Stomach (tissue), 9 donors: ENCODE data around the gene HDAC10. TPM values are rescaled to one million over a fixed set of nuclear protein-coding genes. Genes with fewer than 3 reads are reported as not detected.

ENCODE experiments used
- DNase-seq, 2 donors: peaks; one replicate each; pipeline versions ENCODE4 v3.0.0 to v3.0.0-alpha.2; 2013 to 2019
- H3K27ac ChIP-seq, 5 donors: fragments of 200-600 bp in 4 of 5; sonication (generic) in 4 of 5; one replicate each; pipeline ENCODE4 v1.5.1; 2013 to 2019; ENCODE audit warnings: mild to moderate bottlenecking in 1 of 5, moderate library complexity in 1 of 5
- H3K27me3 ChIP-seq, 3 donors: fragments of 200-600 bp; sonication (generic); one replicate each; pipeline ENCODE4 v1.5.1; 2017 to 2019; ENCODE audit warnings: mixed run types in 1 of 3
- H3K36me3 ChIP-seq, 4 donors: fragments of 200-600 bp; sonication (generic); 1 replicate in 3 of 4; 2 replicates in 1 of 4; pipeline ENCODE4 v1.5.1; 2016 to 2019
- H3K4me1 ChIP-seq, 4 donors: fragments of 200-600 bp; sonication (generic); one replicate each; pipeline ENCODE4 v1.5.1; 2016 to 2019
- H3K4me3 ChIP-seq, 4 donors: fragments of 200-600 bp; sonication (generic) in 3 of 4; one replicate each; pipeline ENCODE4 v1.5.1; 2016 to 2019; ENCODE audit warnings: mild to moderate bottlenecking in 1 of 4
- H3K9me3 ChIP-seq, 4 donors: fragments of 200-600 bp; sonication (generic); one replicate each; pipeline ENCODE4 v1.5.1; 2016 to 2019
- EP300 ChIP-seq: sonication (generic); formaldehyde crosslinking; IDR thresholded peaks from one replicate; pipeline ENCODE4 v1.6.1; 2017; ENCODE audit warnings: antibody characterized with exemption
- POLR2A ChIP-seq, 4 donors: fragments of 450-650 bp; IDR thresholded peaks; one replicate each; pipeline ENCODE4 v1.6.1; 2016; ENCODE audit warnings: antibody characterized with exemption in 4 of 4, control low read depth in 2 of 4, mild to moderate bottlenecking in 1 of 4, moderate library complexity in 1 of 4
- POLR2AphosphoS5 ChIP-seq, 3 donors: sonication (generic); formaldehyde crosslinking; IDR thresholded peaks; one replicate each; pipeline ENCODE4 v1.6.1; 2016; ENCODE audit warnings: antibody characterized with exemption in 3 of 3
- WGBS, 5 donors: extraction: QIAGEN DNeasy Blood & Tissue Kit in 3 of 5; methylation state at CpG; one replicate each; pipeline versions ENCODE4 v1.1.5 to v1.1.7; 2013 to 2018; 5-methylcytosine and 5-hydroxymethylcytosine counted together
- intact Hi-C: fragments of 100-400 bp; cut with DNase I; formaldehyde crosslinking; loops from one replicate; pipeline ENCODE4 v1.15.1; 2023; ENCODE audit warnings: low total_unique reads
- polyA plus RNA-seq, 3 donors: library from polyadenylated mRNA; stranded (reverse); fragments of 200-250 nt; gene quantifications; one replicate each; pipeline ENCODE4 v1.2.3, GENCODE V29; 2013
- total RNA-seq, 5 donors: library from RNA; depleted of rRNA; stranded (reverse); fragments of >200 nt; gene quantifications; one replicate each; pipeline versions ENCODE4 v1.1.0 to v1.2.3, GENCODE V29; 2014 to 2016
- TF ChIP-seq, protein P1 (sequence below), 7 experiments: fragments of 450-650 bp in 4 of 7; fragments of 200-600 bp in 3 of 7; sonication (generic) in 3 of 7; IDR thresholded peaks; one replicate each; pipeline ENCODE4 v1.5.1; 2016 to 2019; ENCODE audit warnings: antibody characterized with exemption in 7 of 7, control low read depth in 2 of 7, mild to moderate bottlenecking in 1 of 7
- donor health status: healthy with polysubstance abuse.
- donor health status: Bipolar disorder and iron deficiency.
- donor health status: healthy.

Gene HDAC10
- total and polyA plus RNA-seq, 8 donors: 15.4 to 156 (median 41.8) TPM

DNA sequence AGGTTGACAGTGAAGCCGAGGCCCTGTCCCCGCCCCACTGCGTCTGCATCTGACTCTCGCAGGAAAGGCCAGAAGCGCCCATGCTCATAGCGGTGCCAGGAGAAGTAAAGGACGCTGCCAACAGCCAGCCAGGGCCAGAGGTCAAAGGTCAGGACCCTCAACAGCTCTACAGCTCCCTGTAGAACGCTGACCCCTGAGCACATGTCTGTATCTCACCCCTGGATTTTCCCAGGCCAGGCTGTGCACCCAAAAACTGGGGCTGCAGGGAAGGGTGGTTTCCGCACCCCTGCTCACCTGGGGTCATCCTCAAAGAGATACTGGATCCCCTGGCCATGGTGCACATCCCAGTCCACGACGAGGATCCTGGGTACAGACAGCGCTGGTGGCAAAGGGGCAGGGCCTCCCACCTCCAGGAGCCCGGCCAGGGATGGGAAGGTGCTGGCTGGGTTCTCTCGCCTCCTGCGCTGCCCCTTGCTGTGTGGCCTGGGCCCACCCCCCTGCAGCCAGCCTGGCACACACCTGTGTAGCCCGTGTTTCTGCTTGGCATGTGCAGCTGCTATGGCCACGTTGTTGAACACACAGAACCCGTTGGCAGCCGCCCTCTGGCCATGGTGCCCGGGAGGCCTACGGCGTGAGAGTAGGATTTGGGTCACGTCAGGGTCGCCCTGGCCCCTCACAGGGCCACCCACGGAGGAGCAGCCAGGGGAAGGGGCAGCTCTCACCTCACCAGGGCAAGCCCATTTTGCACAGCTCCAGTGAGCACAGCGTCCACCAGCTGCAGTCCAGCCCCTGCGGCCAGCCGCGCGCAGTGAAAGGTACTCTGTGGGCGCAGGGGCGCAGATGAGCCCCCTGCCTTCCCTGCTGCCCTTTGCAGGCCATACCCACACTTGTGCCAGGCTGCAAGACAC lies 1.5 kb downstream of the HDAC10 start:
- DNase-seq: no peak
- 83 to 88% (median 87%) methylated on average over 21 to 32 of the region's 32 CpGs for WGBS, 5 donors
- Histone ChIP-seq H3K4me3 (peak overlapping the region in 3 of 4 donors; percentile 62 to 78 (median 66)), H3K9me3 (no peaks in the 10 kb centered on the region), H3K36me3 (peaks cover 11 to 24% (median 17%) of the 10 kb centered on the region in 4 donors), H3K4me1 (peaks cover 39 to 72% (median 68%) of the 10 kb centered on the region in 4 donors), H3K27ac (no peak overlapping the region), H3K27me3 (no peaks in the 10 kb centered on the region)
- TF ChIP-seq POLR2AphosphoS5 (IDR thresholded peaks at IDR 0.05) (no peak), EP300 (no peak), POLR2A (IDR thresholded peaks at IDR 0.05) (no peak)
- TF ChIP-seq, protein P1, sequence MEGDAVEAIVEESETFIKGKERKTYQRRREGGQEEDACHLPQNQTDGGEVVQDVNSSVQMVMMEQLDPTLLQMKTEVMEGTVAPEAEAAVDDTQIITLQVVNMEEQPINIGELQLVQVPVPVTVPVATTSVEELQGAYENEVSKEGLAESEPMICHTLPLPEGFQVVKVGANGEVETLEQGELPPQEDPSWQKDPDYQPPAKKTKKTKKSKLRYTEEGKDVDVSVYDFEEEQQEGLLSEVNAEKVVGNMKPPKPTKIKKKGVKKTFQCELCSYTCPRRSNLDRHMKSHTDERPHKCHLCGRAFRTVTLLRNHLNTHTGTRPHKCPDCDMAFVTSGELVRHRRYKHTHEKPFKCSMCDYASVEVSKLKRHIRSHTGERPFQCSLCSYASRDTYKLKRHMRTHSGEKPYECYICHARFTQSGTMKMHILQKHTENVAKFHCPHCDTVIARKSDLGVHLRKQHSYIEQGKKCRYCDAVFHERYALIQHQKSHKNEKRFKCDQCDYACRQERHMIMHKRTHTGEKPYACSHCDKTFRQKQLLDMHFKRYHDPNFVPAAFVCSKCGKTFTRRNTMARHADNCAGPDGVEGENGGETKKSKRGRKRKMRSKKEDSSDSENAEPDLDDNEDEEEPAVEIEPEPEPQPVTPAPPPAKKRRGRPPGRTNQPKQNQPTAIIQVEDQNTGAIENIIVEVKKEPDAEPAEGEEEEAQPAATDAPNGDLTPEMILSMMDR (IDR thresholded peaks at IDR 0.05): no peak
- intact Hi-C loops: loop anchor here (10.0 kb wide), 1 partner anchor 255 kb away; the partner anchor contains the start of genes LMF2 and NCAPH2

- H3K9me3 ChIP-seq: no peaks in the 10 kb centered on the region
- TF ChIP-seq EP300 (no peak), POLR2A (IDR thresholded peaks at IDR 0.05) (no peak)
- no peak overlapping the region for H3K4me3 ChIP-seq
- no peak for DNase-seq
- intact Hi-C loops: no loop called here
- 80 to 89% (median 85%) methylated on average over 14 to 29 of the region's 29 CpGs for WGBS, 5 donors
- no peaks in the 10 kb centered on the region for H3K27me3 ChIP-seq
- peaks cover 46 to 81% (median 79%) of the 10 kb centered on the region in 4 donors for H3K4me1 ChIP-seq
- H3K27ac ChIP-seq: peak overlapping the region in 1 of 5 donors; percentile 27
- H3K36me3 ChIP-seq: peaks cover 11 to 24% (median 17%) of the 10 kb centered on the region in 4 donors
Measured at GRCh38 chr22:50248196-50249081, 2.6 kb downstream of the HDAC10 start.

DNA sequence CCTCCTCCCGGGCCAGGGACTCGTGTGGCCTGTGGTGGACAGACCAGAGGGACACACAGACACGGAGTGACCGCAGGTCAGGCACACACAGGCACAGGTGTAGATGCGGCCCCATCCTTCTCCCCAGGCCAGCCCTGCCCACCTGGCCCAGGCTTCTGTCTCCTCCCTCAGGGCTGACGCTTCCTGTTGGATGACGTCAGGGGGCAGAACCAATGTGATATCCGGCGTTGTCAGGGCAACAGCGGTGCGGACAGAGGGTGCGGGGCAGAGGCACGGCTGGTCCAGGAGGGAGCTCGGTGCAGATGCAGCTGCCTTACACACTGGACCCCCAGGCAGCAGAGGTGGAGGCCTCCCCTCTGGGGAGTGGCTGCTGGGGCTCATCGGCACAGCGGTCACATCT lies 3.3 kb downstream of the HDAC10 start:
- DNase-seq: peak; percentile 78 to 91
- H3K4me3 ChIP-seq: no peak overlapping the region
- H3K27ac ChIP-seq: peak overlapping the region in 3 of 5 donors; percentile 27 to 49 (median 29)
- H3K9me3 ChIP-seq: no peaks in the 10 kb centered on the region
- intact Hi-C loops: no loop called here
- H3K36me3 ChIP-seq: peaks cover 11 to 24% (median 17%) of the 10 kb centered on the region in 4 donors
- no peak for TF ChIP-seq EP300
- TF ChIP-seq POLR2AphosphoS5 (IDR thresholded peaks at IDR 0.05): peak in 1 of 3 donors; percentile 44
- peaks cover 53 to 88% (median 86%) of the 10 kb centered on the region in 4 donors for H3K4me1 ChIP-seq
- WGBS, 5 donors: 20 to 38% (median 29%) methylated on average over 9 to 16 of the region's 16 CpGs; no CpG with 5 or more reads in 1 of the 5 donors
- no peaks in the 10 kb centered on the region for H3K27me3 ChIP-seq

DNA sequence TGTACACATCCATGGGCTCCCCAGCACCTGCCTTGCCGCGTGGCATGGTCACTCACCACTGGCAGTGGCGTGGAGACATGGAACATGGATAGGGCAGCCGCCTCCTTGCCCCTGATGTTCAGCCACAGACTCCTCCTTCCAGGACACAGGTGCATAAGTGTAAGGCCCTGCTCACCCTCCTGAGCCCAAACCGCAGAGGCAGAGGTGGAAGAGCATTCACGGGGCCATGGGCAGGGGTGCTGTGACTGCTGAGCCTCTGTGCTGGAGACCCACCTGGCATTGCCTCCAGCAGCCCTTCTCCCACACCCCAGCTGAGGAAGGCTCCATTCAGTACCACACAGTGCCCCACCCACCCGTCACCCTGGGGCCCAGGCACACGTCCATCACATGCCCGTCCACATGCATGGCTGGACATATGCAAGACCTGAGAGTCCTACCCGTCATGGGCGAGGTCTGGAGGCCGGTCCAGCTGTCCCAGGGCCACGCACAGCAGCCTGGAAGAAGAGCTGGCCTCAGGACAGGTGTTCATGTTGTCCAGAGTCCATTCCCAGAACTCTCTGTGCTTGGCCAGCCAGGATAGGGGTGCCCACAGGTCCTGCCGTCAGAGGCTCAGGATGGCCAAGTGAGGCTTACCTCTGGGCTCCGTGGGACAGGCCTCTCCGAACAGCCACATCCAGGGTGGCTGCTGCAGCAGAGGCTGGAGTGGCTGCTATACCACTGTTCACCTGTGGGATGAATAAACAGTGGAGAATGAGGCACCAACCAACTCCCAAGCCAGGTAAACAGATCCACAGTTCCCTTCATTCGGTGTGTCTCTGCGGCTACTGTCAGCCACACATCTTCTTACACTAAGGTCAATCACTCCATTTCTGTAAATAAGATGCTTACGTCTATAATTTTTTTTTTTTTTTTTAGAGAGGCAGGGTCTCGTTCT lies 4.6 kb downstream of the HDAC10 start:
- intact Hi-C loops: no loop called here
- Histone ChIP-seq H3K27ac (peak overlapping the region in 2 of 5 donors; percentile 93 to 97), H3K4me1 (peaks cover 59 to 91% (median 90%) of the 10 kb centered on the region in 4 donors)

More for the DNA sequence above, 4.6 kb downstream of the HDAC10 start:
- 80 to 83% (median 82%) methylated on average over 16 to 20 of the region's 20 CpGs for WGBS, 5 donors
- Histone ChIP-seq H3K9me3 (no peaks in the 10 kb centered on the region), H3K36me3 (peaks cover 11 to 24% (median 17%) of the 10 kb centered on the region in 4 donors), H3K27me3 (no peaks in the 10 kb centered on the region), H3K4me3 (peak overlapping the region in 2 of 4 donors; percentile 96 to 97)
- DNase-seq: no peak
- TF ChIP-seq EP300: no peak
- TF ChIP-seq, protein P1 (IDR thresholded peaks at IDR 0.05): no peak
- TF ChIP-seq POLR2A (IDR thresholded peaks at IDR 0.05): no peak
- no peak for TF ChIP-seq POLR2AphosphoS5 (IDR thresholded peaks at IDR 0.05)
